ENCODE measurements around the gene LPIN1. TPM values are rescaled to one million over a fixed set of nuclear protein-coding genes. Genes with fewer than 3 reads are reported as not detected.

LPIN1 gene
- total RNA-seq, 2 donors from 2014 or later, result 15.0 to 47.5 TPM

GRCh38 chr2:11702946-11703345 is 43.5 kb upstream of the LPIN1 start:
- Histone ChIP-seq H3K27ac (no peak overlapping the region), H3K4me1 (peaks cover 5% of the 10 kb centered on the region), H3K36me3 (replicated peaks in 1 of 2; ENCODE audit: insufficient read depth in 1 of 2, low read depth in 2 of 2) (no peaks in the 10 kb centered on the region), H3K4me3 (no peak overlapping the region), H3K9me3 (no peaks in the 10 kb centered on the region), H3K27me3 (no peaks in the 10 kb centered on the region)
- intact Hi-C loops (cut with DNase I), result no loop called here
- TF ChIP-seq CTCF (IDR thresholded peaks at IDR 0.05), result no peak
- no peak for TF ChIP-seq POLR2A (IDR thresholded peaks at IDR 0.05)
- no peak for ATAC-seq
- WGBS, 2 donors, result 96 to 97% methylated on average over 2 of the region's 2 CpGs
- DNase-seq, result no peak

GRCh38 chr2:11703700-11704099 is 42.7 kb upstream of the LPIN1 start:
- WGBS, 2 donors, result 81 to 82% methylated on average over 1 of the region's 1 CpG
- no peak for ATAC-seq
- no peak overlapping the region for H3K27ac ChIP-seq
- intact Hi-C loops (cut with DNase I), result no loop called here
- H3K27me3 ChIP-seq, result no peaks in the 10 kb centered on the region
- TF ChIP-seq CTCF (IDR thresholded peaks at IDR 0.05) (no peak), POLR2A (IDR thresholded peaks at IDR 0.05) (no peak)
- H3K9me3 ChIP-seq, result no peaks in the 10 kb centered on the region
- H3K4me1 ChIP-seq, result no peaks in the 10 kb centered on the region
- DNase-seq, result no peak
- no peaks in the 10 kb centered on the region for H3K36me3 ChIP-seq (replicated peaks in 1 of 2; ENCODE audit: insufficient read depth in 1 of 2, low read depth in 2 of 2)
- no peak overlapping the region for H3K4me3 ChIP-seq

GRCh38 chr2:11705063-11705462 is 41.4 kb upstream of the LPIN1 start:
- H3K4me1 ChIP-seq, result peaks cover 3% of the 10 kb centered on the region
- TF ChIP-seq CTCF (IDR thresholded peaks at IDR 0.05) (no peak), POLR2A (IDR thresholded peaks at IDR 0.05) (no peak)
- WGBS, 2 donors, result 62 to 65% methylated on average over 4 of the region's 4 CpGs
- intact Hi-C loops (cut with DNase I), result no loop called here
- no peaks in the 10 kb centered on the region for H3K27me3 ChIP-seq
- ATAC-seq, result no peak
- H3K36me3 ChIP-seq (replicated peaks in 1 of 2; ENCODE audit: insufficient read depth in 1 of 2, low read depth in 2 of 2), result no peaks in the 10 kb centered on the region
- no peak overlapping the region for H3K4me3 ChIP-seq
- H3K27ac ChIP-seq, result no peak overlapping the region
- DNase-seq, result no peak
- H3K9me3 ChIP-seq, result no peaks in the 10 kb centered on the region

GRCh38 chr2:11705711-11706110 is 40.7 kb upstream of the LPIN1 start:
- Histone ChIP-seq H3K4me3 (no peak overlapping the region), H3K4me1 (peaks cover 9% of the 10 kb centered on the region), H3K27me3 (no peaks in the 10 kb centered on the region), H3K9me3 (no peaks in the 10 kb centered on the region), H3K36me3 (replicated peaks in 1 of 2; ENCODE audit: insufficient read depth in 1 of 2, low read depth in 2 of 2) (no peaks in the 10 kb centered on the region), H3K27ac (no peak overlapping the region)
- no peak for DNase-seq
- intact Hi-C loops (cut with DNase I), result no loop called here
- ATAC-seq, result no peak
- 93 to 95% methylated on average over 3 of the region's 3 CpGs for WGBS, 2 donors
- TF ChIP-seq CTCF (IDR thresholded peaks at IDR 0.05), result no peak
- no peak for TF ChIP-seq POLR2A (IDR thresholded peaks at IDR 0.05)

- H3K4me3 ChIP-seq, result no peak overlapping the region
- peaks cover 19% of the 10 kb centered on the region for H3K4me1 ChIP-seq
- WGBS, 2 donors, result 54 to 85% methylated on average over 2 to 3 of the region's 3 CpGs
- no peaks in the 10 kb centered on the region for H3K9me3 ChIP-seq
- TF ChIP-seq POLR2A (IDR thresholded peaks at IDR 0.05) (no peak), CTCF (IDR thresholded peaks at IDR 0.05) (no peak)
- H3K27ac ChIP-seq, result no peak overlapping the region
- no peaks in the 10 kb centered on the region for H3K36me3 ChIP-seq (replicated peaks in 1 of 2; ENCODE audit: insufficient read depth in 1 of 2, low read depth in 2 of 2)
- ATAC-seq (no peak), DNase-seq (no peak)
- intact Hi-C loops (cut with DNase I), result no loop called here
- no peaks in the 10 kb centered on the region for H3K27me3 ChIP-seq
These were observed 38.3 kb upstream of the LPIN1 start for GRCh38 chr2:11708106-11708505.
